HepG2 (cell line): ENCODE results near the gene NAB2. TPM values are rescaled to one million over a fixed set of nuclear protein-coding genes. Genes with fewer than 3 reads are reported as not detected.
A peak's percentile ranks its signal among the peaks of the same experiment; 100 is the strongest.

Experiments used
- ARID2 ChIP-seq: sonication (generic); formaldehyde crosslinking; IDR thresholded peaks from 2 replicates; pipeline ENCODE4 v1.8.1; 2022; ENCODE audit warnings: mild to moderate bottlenecking, missing genetic modification reagents, borderline replicate concordance
- BHLHE40 ChIP-seq: IDR thresholded peaks from 2 replicates; pipeline ENCODE4 v1.6.1; 2011; ENCODE audit warnings: low read length, improper control_type of control experiment
- GATAD2A ChIP-seq: IDR thresholded peaks from 2 replicates; pipeline ENCODE4 v1.6.1; 2016
- HOXA3 ChIP-seq: sonication (generic); formaldehyde crosslinking; IDR thresholded peaks from 2 replicates; pipeline ENCODE4 v1.5.0; 2020; ENCODE audit warnings: missing genetic modification reagents
- IKZF5 ChIP-seq: IDR thresholded peaks from 2 replicates; pipeline ENCODE4 v1.6.1; 2018; ENCODE audit warnings: missing genetic modification reagents, mild to moderate bottlenecking, missing compliant biosample characterization
- KAT2B ChIP-seq: fragments of 150-350 bp; IDR thresholded peaks from 2 replicates; pipeline ENCODE4 v1.6.1; 2014; ENCODE audit warnings: low read depth, low read length, borderline replicate concordance
- KMT2A ChIP-seq: sonication (generic); formaldehyde crosslinking; IDR thresholded peaks from 2 replicates; pipeline ENCODE4 v1.4.0; 2020; ENCODE audit warnings: missing genetic modification reagents
- MLXIP ChIP-seq: sonication (generic); formaldehyde crosslinking; IDR thresholded peaks from 2 replicates; pipeline ENCODE4 v1.9.0; 2021; ENCODE audit warnings: missing genetic modification reagents, borderline replicate concordance
- MYNN ChIP-seq: sonication (generic); formaldehyde crosslinking; IDR thresholded peaks from 2 replicates; pipeline ENCODE4 v1.4.0; 2020; ENCODE audit warnings: mild to moderate bottlenecking, low read depth, missing genetic modification reagents
- NCOA2 ChIP-seq: sonication (generic); formaldehyde crosslinking; IDR thresholded peaks from 2 replicates; pipeline ENCODE4 v1.8.0; 2022; ENCODE audit warnings: inconsistent platforms
- NFIB ChIP-seq: sonication (generic); formaldehyde crosslinking; IDR thresholded peaks from 2 replicates; pipeline ENCODE4 v1.9.0; 2021; ENCODE audit warnings: missing genetic modification reagents, mild to moderate bottlenecking, borderline replicate concordance
- PRPF4 ChIP-seq: fragments of 200-400 bp; formaldehyde crosslinking; IDR thresholded peaks from 2 replicates; pipeline ENCODE4 v1.6.1; 2016; ENCODE audit warnings: low read length, low read depth; ENCODE audit not compliant: poor library complexity, severe bottlenecking
- ZBTB42 ChIP-seq: sonication (generic); formaldehyde crosslinking; IDR thresholded peaks from 2 replicates; pipeline ENCODE4 v1.5.0; 2020; ENCODE audit warnings: mild to moderate bottlenecking, missing genetic modification reagents
- ZNF792 ChIP-seq: IDR thresholded peaks from 2 replicates; pipeline ENCODE4 v1.6.1; 2016
- polyA plus RNA-seq, 8 experiments: library from polyadenylated mRNA; depleted of rRNA in 3 of 8; stranded (reverse) in 7 of 8; unstranded in 1 of 8; fragments of >200 nt; fragmentation: Illumina TruSeq in 4 of 8; extraction: Trizol in 4 of 8; gene quantifications; 2 replicates each; pipeline versions ENCODE4 v1.2.1 to v1.2.3, GENCODE V29; 2011 to 2016; ENCODE audit warnings: low read depth in 4 of 8, missing spikeins in 1 of 8, mixed read lengths in 1 of 8; ENCODE audit not compliant: insufficient read depth in 1 of 8
- total RNA-seq, 5 experiments: library from RNA; depleted of rRNA; stranded (reverse); fragments of >200 nt; fragmentation: Illumina TruSeq; extraction: Trizol; gene quantifications; 2 replicates each; pipeline ENCODE4 v1.2.3, GENCODE V29; 2016; ENCODE audit warnings: low read depth in 1 of 5
- TF ChIP-seq, protein P1 (sequence below): sonication (generic); formaldehyde crosslinking; IDR thresholded peaks from 2 replicates; pipeline ENCODE4 v1.5.1; 2020; ENCODE audit warnings: missing genetic modification reagents, mild to moderate bottlenecking, borderline replicate concordance
- TF ChIP-seq, protein P2 (sequence below): sonication (generic); formaldehyde crosslinking; IDR thresholded peaks from 2 replicates; pipeline ENCODE4 v1.8.1; 2022; ENCODE audit warnings: low read depth, mild to moderate bottlenecking, missing genetic modification reagents
- TF ChIP-seq, protein P3 (sequence below): sonication (generic); formaldehyde crosslinking; IDR thresholded peaks from 2 replicates; pipeline ENCODE4 v1.8.1; 2023; ENCODE audit warnings: missing genetic modification reagents, inconsistent platforms, borderline replicate concordance
- TF ChIP-seq, protein P4 (sequence below): sonication (generic); formaldehyde crosslinking; IDR thresholded peaks from 2 replicates; pipeline ENCODE4 v1.5.0; 2020; ENCODE audit warnings: missing genetic modification reagents

Gene NAB2
- total and polyA plus RNA-seq, 2 of the 13 experiments (the other 11 are each of a cell fraction or from before 2014, with no cell fraction given) = 11.7 to 12.9 TPM

DNA sequence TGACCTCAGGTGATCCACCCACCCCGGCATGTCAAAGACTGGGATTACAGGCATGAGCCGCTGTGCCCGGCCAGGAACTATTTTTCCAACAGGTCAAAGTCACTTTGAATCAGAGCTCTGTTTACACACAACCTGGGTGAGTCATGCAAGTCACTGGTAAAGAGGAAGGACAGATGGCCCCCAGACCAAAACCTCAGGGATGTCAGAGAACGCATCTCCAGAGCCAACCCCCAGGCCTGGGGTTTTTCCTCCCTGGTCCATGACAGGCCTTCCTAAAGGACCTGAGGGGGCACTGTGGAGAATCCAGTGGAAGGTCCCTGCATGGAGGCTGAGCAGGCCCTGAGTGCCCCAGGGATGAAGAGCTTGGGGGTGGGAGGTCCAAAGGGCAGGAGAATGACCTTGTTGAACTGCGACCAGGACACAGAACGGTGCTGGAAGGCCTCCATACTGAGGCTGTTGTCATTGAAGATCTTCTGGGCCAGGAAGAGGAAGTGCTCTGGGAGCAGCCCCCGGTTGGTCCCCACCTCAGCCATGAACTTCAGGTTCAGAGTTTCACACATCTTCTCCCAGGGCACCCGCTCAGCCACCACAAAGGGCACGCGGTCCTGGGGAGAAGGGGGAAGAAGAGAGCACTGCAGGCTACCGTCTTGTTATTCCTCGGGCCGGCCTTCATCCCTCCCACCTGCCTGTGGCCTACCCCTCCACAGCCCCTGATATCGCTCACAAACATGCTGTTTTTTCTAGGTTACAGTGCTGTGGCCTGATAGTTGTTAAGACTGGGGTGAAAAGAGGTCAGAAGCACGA is 13.2 kb downstream of the NAB2 start (continued):
- TF ChIP-seq, protein P1, sequence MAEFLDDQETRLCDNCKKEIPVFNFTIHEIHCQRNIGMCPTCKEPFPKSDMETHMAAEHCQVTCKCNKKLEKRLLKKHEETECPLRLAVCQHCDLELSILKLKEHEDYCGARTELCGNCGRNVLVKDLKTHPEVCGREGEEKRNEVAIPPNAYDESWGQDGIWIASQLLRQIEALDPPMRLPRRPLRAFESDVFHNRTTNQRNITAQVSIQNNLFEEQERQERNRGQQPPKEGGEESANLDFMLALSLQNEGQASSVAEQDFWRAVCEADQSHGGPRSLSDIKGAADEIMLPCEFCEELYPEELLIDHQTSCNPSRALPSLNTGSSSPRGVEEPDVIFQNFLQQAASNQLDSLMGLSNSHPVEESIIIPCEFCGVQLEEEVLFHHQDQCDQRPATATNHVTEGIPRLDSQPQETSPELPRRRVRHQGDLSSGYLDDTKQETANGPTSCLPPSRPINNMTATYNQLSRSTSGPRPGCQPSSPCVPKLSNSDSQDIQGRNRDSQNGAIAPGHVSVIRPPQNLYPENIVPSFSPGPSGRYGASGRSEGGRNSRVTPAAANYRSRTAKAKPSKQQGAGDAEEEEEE = no peak
- TF ChIP-seq, protein P2, sequence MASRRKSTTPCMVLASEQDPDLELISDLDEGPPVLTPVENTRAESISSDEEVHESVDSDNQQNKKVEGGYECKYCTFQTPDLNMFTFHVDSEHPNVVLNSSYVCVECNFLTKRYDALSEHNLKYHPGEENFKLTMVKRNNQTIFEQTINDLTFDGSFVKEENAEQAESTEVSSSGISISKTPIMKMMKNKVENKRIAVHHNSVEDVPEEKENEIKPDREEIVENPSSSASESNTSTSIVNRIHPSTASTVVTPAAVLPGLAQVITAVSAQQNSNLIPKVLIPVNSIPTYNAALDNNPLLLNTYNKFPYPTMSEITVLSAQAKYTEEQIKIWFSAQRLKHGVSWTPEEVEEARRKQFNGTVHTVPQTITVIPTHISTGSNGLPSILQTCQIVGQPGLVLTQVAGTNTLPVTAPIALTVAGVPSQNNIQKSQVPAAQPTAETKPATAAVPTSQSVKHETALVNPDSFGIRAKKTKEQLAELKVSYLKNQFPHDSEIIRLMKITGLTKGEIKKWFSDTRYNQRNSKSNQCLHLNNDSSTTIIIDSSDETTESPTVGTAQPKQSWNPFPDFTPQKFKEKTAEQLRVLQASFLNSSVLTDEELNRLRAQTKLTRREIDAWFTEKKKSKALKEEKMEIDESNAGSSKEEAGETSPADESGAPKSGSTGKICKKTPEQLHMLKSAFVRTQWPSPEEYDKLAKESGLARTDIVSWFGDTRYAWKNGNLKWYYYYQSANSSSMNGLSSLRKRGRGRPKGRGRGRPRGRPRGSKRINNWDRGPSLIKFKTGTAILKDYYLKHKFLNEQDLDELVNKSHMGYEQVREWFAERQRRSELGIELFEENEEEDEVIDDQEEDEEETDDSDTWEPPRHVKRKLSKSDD (CRISPR knock-in tag) = no peak
- TF ChIP-seq KMT2A (CRISPR knock-in tag) (no peak), MYNN (CRISPR knock-in tag) (no peak), ZNF792 (CRISPR knock-in tag) (no peak), NFIB (CRISPR knock-in tag) (no peak), KAT2B (no peak), GATAD2A (peak; percentile 85), NCOA2 (CRISPR knock-in tag) (no peak; the same call in 1 of the 2 replicates), MLXIP (0 out of 2 replicates have a peak, but pooled peaks have one; percentile 8), ARID2 (CRISPR knock-in tag) (no peak), IKZF5 (CRISPR knock-in tag) (peak; percentile 37; the same call in 1 of the 2 replicates), BHLHE40 (no peak; the same call in 1 of the 2 replicates), HOXA3 (CRISPR knock-in tag) (peak; percentile 79), PRPF4 (no peak), ZBTB42 (CRISPR knock-in tag) (no peak)
- TF ChIP-seq, protein P3, sequence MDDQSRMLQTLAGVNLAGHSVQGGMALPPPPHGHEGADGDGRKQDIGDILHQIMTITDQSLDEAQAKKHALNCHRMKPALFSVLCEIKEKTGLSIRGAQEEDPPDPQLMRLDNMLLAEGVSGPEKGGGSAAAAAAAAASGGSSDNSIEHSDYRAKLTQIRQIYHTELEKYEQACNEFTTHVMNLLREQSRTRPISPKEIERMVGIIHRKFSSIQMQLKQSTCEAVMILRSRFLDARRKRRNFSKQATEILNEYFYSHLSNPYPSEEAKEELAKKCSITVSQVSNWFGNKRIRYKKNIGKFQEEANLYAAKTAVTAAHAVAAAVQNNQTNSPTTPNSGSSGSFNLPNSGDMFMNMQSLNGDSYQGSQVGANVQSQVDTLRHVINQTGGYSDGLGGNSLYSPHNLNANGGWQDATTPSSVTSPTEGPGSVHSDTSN (CRISPR knock-in tag) = no peak
- TF ChIP-seq, protein P4, sequence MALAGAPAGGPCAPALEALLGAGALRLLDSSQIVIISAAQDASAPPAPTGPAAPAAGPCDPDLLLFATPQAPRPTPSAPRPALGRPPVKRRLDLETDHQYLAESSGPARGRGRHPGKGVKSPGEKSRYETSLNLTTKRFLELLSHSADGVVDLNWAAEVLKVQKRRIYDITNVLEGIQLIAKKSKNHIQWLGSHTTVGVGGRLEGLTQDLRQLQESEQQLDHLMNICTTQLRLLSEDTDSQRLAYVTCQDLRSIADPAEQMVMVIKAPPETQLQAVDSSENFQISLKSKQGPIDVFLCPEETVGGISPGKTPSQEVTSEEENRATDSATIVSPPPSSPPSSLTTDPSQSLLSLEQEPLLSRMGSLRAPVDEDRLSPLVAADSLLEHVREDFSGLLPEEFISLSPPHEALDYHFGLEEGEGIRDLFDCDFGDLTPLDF (CRISPR knock-in tag) = no peak
